Measurements from ENCODE around the gene SNAPC2. TPM values are rescaled to one million over a fixed set of nuclear protein-coding genes. Genes with fewer than 3 reads are reported as not detected.

SNAPC2 gene
- total and polyA plus RNA-seq, 2 of the 13 experiments (the other 11 are each of a cell fraction or from before 2014, with no cell fraction given): 10.2 to 12.7 TPM

DNA sequence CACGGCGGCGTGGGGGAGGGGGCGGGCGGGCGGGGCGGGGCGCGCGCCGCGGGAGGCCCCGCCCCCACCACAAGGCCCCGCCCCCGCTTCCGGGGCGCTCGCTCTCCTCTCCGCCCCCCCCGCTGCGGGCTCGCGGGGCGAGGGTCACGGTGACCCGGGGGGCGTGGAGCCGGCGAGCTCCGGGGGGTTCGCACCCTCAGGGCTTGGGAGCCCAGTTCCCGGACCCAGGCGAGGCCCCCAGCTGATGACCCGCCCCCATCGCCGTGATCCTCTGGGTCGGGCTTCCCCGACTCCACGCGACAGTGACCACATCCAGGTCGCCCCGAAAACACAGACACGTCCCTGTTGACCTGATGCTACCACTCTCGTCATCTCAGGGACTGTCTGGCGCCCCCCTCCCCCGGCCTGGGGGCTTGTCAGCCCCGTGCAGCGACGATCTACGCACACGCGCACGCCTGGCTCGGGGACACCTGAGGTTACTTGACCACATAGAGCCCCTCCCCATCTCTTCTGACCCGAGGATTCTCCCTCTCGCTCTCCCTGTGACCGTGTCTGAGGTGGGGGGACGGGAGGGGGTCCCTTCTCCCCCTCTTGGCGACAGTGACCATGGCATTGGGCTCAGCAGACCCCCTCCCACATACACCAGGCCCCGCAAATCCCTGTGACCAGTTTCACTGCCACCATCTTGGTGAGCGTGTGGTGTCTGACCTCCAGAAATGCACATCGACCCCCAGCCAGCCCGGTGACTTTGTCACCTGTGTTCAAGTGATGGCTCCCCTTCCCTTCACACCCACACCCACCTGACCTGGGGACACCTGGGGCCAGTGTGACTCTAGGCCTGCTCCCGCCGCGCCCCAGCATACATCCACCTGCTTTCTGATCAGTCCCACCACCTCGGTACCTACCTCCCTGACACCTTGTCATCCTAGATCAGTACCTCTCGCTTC is 15.8 kb upstream of the SNAPC2 start (continued):
- TF ChIP-seq GTF3A (CRISPR knock-in tag; conservative IDR thresholded peaks at IDR 0.05) (no peak), MYNN (CRISPR knock-in tag; IDR thresholded peaks at IDR 0.05; ENCODE audit: low read depth) (no peak), CHCHD3 (CRISPR knock-in tag; IDR thresholded peaks at IDR 0.05) (no peak), ZNF460 (CRISPR knock-in tag; IDR thresholded peaks at IDR 0.05; ENCODE audit: borderline replicate concordance) (no peak), ZNF205 (CRISPR knock-in tag; IDR thresholded peaks at IDR 0.05) (no peak), ZNF260 (CRISPR knock-in tag; IDR thresholded peaks at IDR 0.05; ENCODE audit: borderline replicate concordance, low read depth) (no peak), NFKB2 (CRISPR knock-in tag; IDR thresholded peaks at IDR 0.05; ENCODE audit: borderline replicate concordance) (no peak), NR2F6 (IDR thresholded peaks at IDR 0.05) (no peak), NR2F6 (CRISPR knock-in tag; IDR thresholded peaks at IDR 0.05) (0 out of 2 replicates have a peak, but pooled peaks have one; percentile 23), ZNF264 (CRISPR knock-in tag; IDR thresholded peaks at IDR 0.05) (no peak), POGZ (CRISPR knock-in tag; IDR thresholded peaks at IDR 0.05) (no peak), SMAD3 (CRISPR knock-in tag; IDR thresholded peaks at IDR 0.05) (no peak), MIXL1 (CRISPR knock-in tag; IDR thresholded peaks at IDR 0.05) (no peak), ZNF343 (CRISPR knock-in tag; IDR thresholded peaks at IDR 0.05) (no peak), GABPA (IDR thresholded peaks at IDR 0.05; ENCODE audit: low read depth, low read length) (no peak), GABPA (CRISPR knock-in tag; IDR thresholded peaks at IDR 0.05; ENCODE audit: low read depth) (0 out of 2 replicates have a peak, but pooled peaks have one; percentile 29), ZNF12 (CRISPR knock-in tag; IDR thresholded peaks at IDR 0.05) (no peak), ATF7-NPFF (CRISPR knock-in tag; IDR thresholded peaks at IDR 0.05; ENCODE audit: low read depth) (no peak)
- TF ChIP-seq, protein P1, sequence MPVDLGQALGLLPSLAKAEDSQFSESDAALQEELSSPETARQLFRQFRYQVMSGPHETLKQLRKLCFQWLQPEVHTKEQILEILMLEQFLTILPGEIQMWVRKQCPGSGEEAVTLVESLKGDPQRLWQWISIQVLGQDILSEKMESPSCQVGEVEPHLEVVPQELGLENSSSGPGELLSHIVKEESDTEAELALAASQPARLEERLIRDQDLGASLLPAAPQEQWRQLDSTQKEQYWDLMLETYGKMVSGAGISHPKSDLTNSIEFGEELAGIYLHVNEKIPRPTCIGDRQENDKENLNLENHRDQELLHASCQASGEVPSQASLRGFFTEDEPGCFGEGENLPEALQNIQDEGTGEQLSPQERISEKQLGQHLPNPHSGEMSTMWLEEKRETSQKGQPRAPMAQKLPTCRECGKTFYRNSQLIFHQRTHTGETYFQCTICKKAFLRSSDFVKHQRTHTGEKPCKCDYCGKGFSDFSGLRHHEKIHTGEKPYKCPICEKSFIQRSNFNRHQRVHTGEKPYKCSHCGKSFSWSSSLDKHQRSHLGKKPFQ (CRISPR knock-in tag; IDR thresholded peaks at IDR 0.05; ENCODE audit: insufficient replicate concordance): no peak
- TF ChIP-seq, protein P2, sequence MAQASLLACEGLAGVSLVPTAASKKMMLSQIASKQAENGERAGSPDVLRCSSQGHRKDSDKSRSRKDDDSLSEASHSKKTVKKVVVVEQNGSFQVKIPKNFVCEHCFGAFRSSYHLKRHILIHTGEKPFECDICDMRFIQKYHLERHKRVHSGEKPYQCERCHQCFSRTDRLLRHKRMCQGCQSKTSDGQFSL (CRISPR knock-in tag; IDR thresholded peaks at IDR 0.05): no peak; the same call in 1 of the 2 replicates
- TF ChIP-seq, protein P3, sequence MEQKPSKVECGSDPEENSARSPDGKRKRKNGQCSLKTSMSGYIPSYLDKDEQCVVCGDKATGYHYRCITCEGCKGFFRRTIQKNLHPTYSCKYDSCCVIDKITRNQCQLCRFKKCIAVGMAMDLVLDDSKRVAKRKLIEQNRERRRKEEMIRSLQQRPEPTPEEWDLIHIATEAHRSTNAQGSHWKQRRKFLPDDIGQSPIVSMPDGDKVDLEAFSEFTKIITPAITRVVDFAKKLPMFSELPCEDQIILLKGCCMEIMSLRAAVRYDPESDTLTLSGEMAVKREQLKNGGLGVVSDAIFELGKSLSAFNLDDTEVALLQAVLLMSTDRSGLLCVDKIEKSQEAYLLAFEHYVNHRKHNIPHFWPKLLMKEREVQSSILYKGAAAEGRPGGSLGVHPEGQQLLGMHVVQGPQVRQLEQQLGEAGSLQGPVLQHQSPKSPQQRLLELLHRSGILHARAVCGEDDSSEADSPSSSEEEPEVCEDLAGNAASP (CRISPR knock-in tag; IDR thresholded peaks at IDR 0.05; ENCODE audit: borderline replicate concordance): no peak
- TF ChIP-seq, protein P4, sequence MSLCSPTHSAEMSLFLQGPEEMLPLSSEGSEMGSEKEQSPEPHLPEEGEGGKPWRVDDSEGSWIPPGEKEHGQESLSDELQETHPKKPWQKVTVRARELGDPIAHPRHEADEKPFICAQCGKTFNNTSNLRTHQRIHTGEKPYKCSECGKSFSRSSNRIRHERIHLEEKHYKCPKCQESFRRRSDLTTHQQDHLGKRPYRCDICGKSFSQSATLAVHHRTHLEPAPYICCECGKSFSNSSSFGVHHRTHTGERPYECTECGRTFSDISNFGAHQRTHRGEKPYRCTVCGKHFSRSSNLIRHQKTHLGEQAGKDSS (CRISPR knock-in tag; IDR thresholded peaks at IDR 0.05; ENCODE audit: borderline replicate concordance, low read depth): no peak
- TF ChIP-seq, protein P5, sequence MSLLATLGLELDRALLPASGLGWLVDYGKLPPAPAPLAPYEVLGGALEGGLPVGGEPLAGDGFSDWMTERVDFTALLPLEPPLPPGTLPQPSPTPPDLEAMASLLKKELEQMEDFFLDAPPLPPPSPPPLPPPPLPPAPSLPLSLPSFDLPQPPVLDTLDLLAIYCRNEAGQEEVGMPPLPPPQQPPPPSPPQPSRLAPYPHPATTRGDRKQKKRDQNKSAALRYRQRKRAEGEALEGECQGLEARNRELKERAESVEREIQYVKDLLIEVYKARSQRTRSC (CRISPR knock-in tag; IDR thresholded peaks at IDR 0.05; ENCODE audit: low read depth): no peak
- TF ChIP-seq, protein P6, sequence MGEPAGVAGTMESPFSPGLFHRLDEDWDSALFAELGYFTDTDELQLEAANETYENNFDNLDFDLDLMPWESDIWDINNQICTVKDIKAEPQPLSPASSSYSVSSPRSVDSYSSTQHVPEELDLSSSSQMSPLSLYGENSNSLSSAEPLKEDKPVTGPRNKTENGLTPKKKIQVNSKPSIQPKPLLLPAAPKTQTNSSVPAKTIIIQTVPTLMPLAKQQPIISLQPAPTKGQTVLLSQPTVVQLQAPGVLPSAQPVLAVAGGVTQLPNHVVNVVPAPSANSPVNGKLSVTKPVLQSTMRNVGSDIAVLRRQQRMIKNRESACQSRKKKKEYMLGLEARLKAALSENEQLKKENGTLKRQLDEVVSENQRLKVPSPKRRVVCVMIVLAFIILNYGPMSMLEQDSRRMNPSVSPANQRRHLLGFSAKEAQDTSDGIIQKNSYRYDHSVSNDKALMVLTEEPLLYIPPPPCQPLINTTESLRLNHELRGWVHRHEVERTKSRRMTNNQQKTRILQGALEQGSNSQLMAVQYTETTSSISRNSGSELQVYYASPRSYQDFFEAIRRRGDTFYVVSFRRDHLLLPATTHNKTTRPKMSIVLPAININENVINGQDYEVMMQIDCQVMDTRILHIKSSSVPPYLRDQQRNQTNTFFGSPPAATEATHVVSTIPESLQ (CRISPR knock-in tag; conservative IDR thresholded peaks at IDR 0.05): no peak
